Transverse colon (tissue), 4 donors: ENCODE results near the gene SCN1A. TPM values are rescaled to one million over a fixed set of nuclear protein-coding genes. Genes with fewer than 3 reads are reported as not detected.
A peak's percentile ranks its signal among the peaks of the same experiment; 100 is the strongest.
"Not testable (repeated sequence)": the region's sequence is repeated elsewhere in the genome, so short reads cannot be mapped to it uniquely, and the experiment has no call there.

Experiments
- DNase-seq: peaks from one replicate; pipeline ENCODE4 v3.0.0-alpha.2; 2019
- H3K27ac ChIP-seq, 4 donors: fragments of 200-600 bp; sonication (generic); 2 replicates each; pipeline ENCODE4 v1.5.1; 2016 to 2018; ENCODE audit warnings: inconsistent platforms in 4 of 4
- H3K27me3 ChIP-seq: fragments of 200-600 bp; sonication (generic); 2 replicates; pipeline ENCODE4 v1.5.1; 2017; ENCODE audit warnings: inconsistent platforms
- H3K36me3 ChIP-seq, 4 donors: fragments of 200-600 bp; sonication (generic); 2 replicates each; pipeline ENCODE4 v1.5.1; 2017 to 2019; ENCODE audit warnings: inconsistent platforms in 4 of 4
- H3K4me1 ChIP-seq, 4 donors: fragments of 200-600 bp; sonication (generic); 2 replicates each; pipeline ENCODE4 v1.5.1; 2017 to 2020; ENCODE audit warnings: inconsistent platforms in 4 of 4
- H3K4me3 ChIP-seq, 4 donors: fragments of 200-600 bp; sonication (generic); 1 replicate in 1 of 4; 2 replicates in 3 of 4; pipeline versions ENCODE4 v1.5.1 to v1.6.1; 2017 to 2019; ENCODE audit warnings: inconsistent platforms in 4 of 4
- H3K9me3 ChIP-seq, 2 donors: fragments of 200-600 bp; sonication (generic); 2 replicates each; pipeline ENCODE4 v1.5.1; 2017 to 2019; ENCODE audit warnings: inconsistent platforms in 2 of 2
- CTCF ChIP-seq, 5 experiments: fragments of 200-600 bp in 3 of 5; fragments of 450-650 bp in 2 of 5; sonication (generic) in 3 of 5; IDR thresholded peaks; 1 replicate in 2 of 5; 2 replicates in 3 of 5; pipeline ENCODE4 v1.5.1; 2016 to 2017; ENCODE audit warnings: antibody characterized with exemption in 5 of 5, inconsistent platforms in 3 of 5, mild to moderate bottlenecking in 2 of 5, moderate library complexity in 1 of 5
- EP300 ChIP-seq: sonication (generic); formaldehyde crosslinking; IDR thresholded peaks from one replicate; pipeline ENCODE4 v1.6.1; 2017; ENCODE audit warnings: antibody characterized with exemption, low read depth
- POLR2A ChIP-seq: fragments of 450-650 bp; IDR thresholded peaks from one replicate; pipeline ENCODE4 v1.6.1; 2016; ENCODE audit warnings: antibody characterized with exemption, mild to moderate bottlenecking, moderate library complexity
- POLR2AphosphoS5 ChIP-seq, 3 donors: sonication (generic); formaldehyde crosslinking; IDR thresholded peaks; one replicate each; pipeline ENCODE4 v1.6.1; 2016; ENCODE audit warnings: antibody characterized with exemption in 3 of 3
- WGBS, 2 donors: methylation state at CpG; one replicate each; pipeline ENCODE4 v1.1.5; 2018; ENCODE audit warnings: low coverage in 1 of 2; 5-methylcytosine and 5-hydroxymethylcytosine counted together
- in situ Hi-C, 4 donors: fragments of 200-750 bp; cut with MboI; loops; one replicate each; pipeline versions ENCODE4 v1.15.0 to v1.15.1; 2017; ENCODE audit warnings: low sequenced_read_pairs in 3 of 4, low pct_ligation_motif_present in 1 of 4, low pct_unique_long_range_greater_than_20kb in 1 of 4
- intact Hi-C: fragments of 100-400 bp; cut with DNase I; formaldehyde crosslinking; loops from one replicate; pipeline ENCODE4 v1.15.1; 2023; ENCODE audit warnings: low total_unique reads
- total RNA-seq, 4 donors: library from RNA; depleted of rRNA; stranded (reverse); fragments of >200 nt; gene quantifications; one replicate each; pipeline ENCODE4 v1.1.0, GENCODE V29; 2016

SCN1A gene
- total RNA-seq, 4 donors from 2014 or later = not detected

- no peak overlapping the region for H3K4me3 ChIP-seq
- in situ Hi-C loops = no loop called here
- WGBS, 2 donors = 9 to 38% methylated on average over 1 of the region's 1 CpG
- H3K9me3 ChIP-seq = no peaks in the 10 kb centered on the region
- TF ChIP-seq EP300 (no peak), POLR2A (no peak), CTCF (IDR thresholded peaks at IDR 0.05) (no peak), POLR2AphosphoS5 (IDR thresholded peaks at IDR 0.05) (no peak)
- H3K27me3 ChIP-seq = no peaks in the 10 kb centered on the region
- intact Hi-C loops = no loop called here
- H3K36me3 ChIP-seq = no peaks in the 10 kb centered on the region
- no peak for DNase-seq
- no peaks in the 10 kb centered on the region for H3K4me1 ChIP-seq
- no peak overlapping the region for H3K27ac ChIP-seq
Measured at GRCh38 chr2:165989851-165990250, 138.0 kb downstream of the SCN1A start.

- in situ Hi-C loops = no loop called here
- Histone ChIP-seq H3K9me3 (no peaks in the 10 kb centered on the region), H3K27ac (no peak overlapping the region), H3K4me1 (no peaks in the 10 kb centered on the region), H3K4me3 (no peak overlapping the region), H3K27me3 (no peaks in the 10 kb centered on the region), H3K36me3 (no peaks in the 10 kb centered on the region)
- no peak for DNase-seq
- TF ChIP-seq POLR2AphosphoS5 (IDR thresholded peaks at IDR 0.05) = no peak
- no peak for TF ChIP-seq POLR2A
- TF ChIP-seq EP300 = no peak
- TF ChIP-seq CTCF (IDR thresholded peaks at IDR 0.05) = no peak
- intact Hi-C loops = no loop called here
Measured at GRCh38 chr2:165985120-165985519, 142.7 kb downstream of the SCN1A start.

GRCh38 chr2:165972161-165972560 lies 155.7 kb downstream of the SCN1A start:
- intact Hi-C loops, H3K27me3 ChIP-seq: not testable (repeated sequence)

GRCh38 chr2:165970663-165971062 lies 157.2 kb downstream of the SCN1A start:
- no peak for TF ChIP-seq POLR2AphosphoS5 (IDR thresholded peaks at IDR 0.05)
- no peak for TF ChIP-seq CTCF (IDR thresholded peaks at IDR 0.05)
- TF ChIP-seq EP300 = no peak
- TF ChIP-seq POLR2A = no peak
- in situ Hi-C loops = no loop called here
- WGBS, 2 donors = 15% methylated on average over 1 of the region's 1 CpG; no CpG with 5 or more reads in 1 of the 2 donors
- H3K27me3 ChIP-seq = no peaks in the 10 kb centered on the region
- no peaks in the 10 kb centered on the region for H3K9me3 ChIP-seq
- no peak for DNase-seq
- no peak overlapping the region for H3K27ac ChIP-seq
- no peak overlapping the region for H3K4me3 ChIP-seq
- H3K4me1 ChIP-seq = no peaks in the 10 kb centered on the region
- H3K36me3 ChIP-seq = no peaks in the 10 kb centered on the region
- intact Hi-C loops = no loop called here

More at GRCh38 chr2:165972161-165972560, 155.7 kb downstream of the SCN1A start:
- H3K9me3 ChIP-seq, H3K36me3 ChIP-seq, in situ Hi-C loops, DNase-seq, H3K4me3 ChIP-seq, H3K4me1 ChIP-seq, H3K27ac ChIP-seq: not testable (repeated sequence)

GRCh38 chr2:165969227-165969626 lies 158.6 kb downstream of the SCN1A start:
- Histone ChIP-seq H3K27me3 (no peaks in the 10 kb centered on the region), H3K27ac (no peak overlapping the region), H3K4me1 (no peaks in the 10 kb centered on the region), H3K36me3 (no peaks in the 10 kb centered on the region), H3K9me3 (no peaks in the 10 kb centered on the region), H3K4me3 (no peak overlapping the region)
- intact Hi-C loops (no loop called here), in situ Hi-C loops (no loop called here)
- 52 to 53% methylated on average over 2 of the region's 2 CpGs for WGBS, 2 donors
- no peak for DNase-seq
- TF ChIP-seq CTCF (IDR thresholded peaks at IDR 0.05) (peak in 1 of 5 experiments; percentile 8), POLR2AphosphoS5 (IDR thresholded peaks at IDR 0.05) (no peak), POLR2A (no peak)
